Hepatocyte (in vitro differentiated cells): ENCODE measurements around the gene C6orf132. TPM values are rescaled to one million over a fixed set of nuclear protein-coding genes. Genes with fewer than 3 reads are reported as not detected.

ENCODE experiments used
- DNase-seq: peaks from one replicate; pipeline ENCODE4 v3.0.0-alpha.2; 2016; ENCODE audit warnings: low spot score
- H2AFZ ChIP-seq: fragments of 200-600 bp; sonication (generic); 2 replicates; pipeline ENCODE4 v1.6.0; 2016; ENCODE audit warnings: antibody characterized with exemption, mild to moderate bottlenecking
- H3K27ac ChIP-seq: fragments of 200-600 bp; sonication (generic); 2 replicates; pipeline ENCODE4 v1.5.1; 2016; ENCODE audit warnings: mild to moderate bottlenecking
- H3K27me3 ChIP-seq: fragments of 200-600 bp; sonication (generic); 2 replicates; pipeline ENCODE4 v1.6.1; 2016
- H3K36me3 ChIP-seq: fragments of 200-600 bp; sonication (generic); replicated peaks from 2 replicates; pipeline ENCODE4 v1.5.1; 2016; ENCODE audit warnings: low read depth; ENCODE audit not compliant: insufficient read depth
- H3K4me1 ChIP-seq: fragments of 200-600 bp; sonication (generic); 2 replicates; pipeline ENCODE4 v1.5.1; 2016; ENCODE audit warnings: mild to moderate bottlenecking, moderate library complexity; ENCODE audit not compliant: insufficient read depth
- H3K4me2 ChIP-seq: fragments of 200-600 bp; sonication (generic); 2 replicates; pipeline ENCODE4 v1.6.0; 2016
- H3K4me3 ChIP-seq: fragments of 200-600 bp; sonication (generic); 2 replicates; pipeline ENCODE4 v1.5.1; 2016; ENCODE audit warnings: mild to moderate bottlenecking
- H3K79me2 ChIP-seq: fragments of 200-600 bp; sonication (generic); 2 replicates; pipeline ENCODE4 v1.6.0; 2017; ENCODE audit warnings: mild to moderate bottlenecking
- H3K9me2 ChIP-seq: fragments of 200-600 bp; sonication (generic); replicated peaks from 2 replicates; pipeline ENCODE4 v1.6.0; 2017; ENCODE audit warnings: mild to moderate bottlenecking; ENCODE audit not compliant: insufficient read depth
- H3K9me3 ChIP-seq: fragments of 200-600 bp; sonication (generic); 2 replicates; pipeline ENCODE4 v1.5.1; 2016; ENCODE audit warnings: low read depth, mild to moderate bottlenecking
- H4K20me1 ChIP-seq: fragments of 200-600 bp; sonication (generic); 2 replicates; pipeline ENCODE4 v1.6.0; 2016; ENCODE audit warnings: mild to moderate bottlenecking; ENCODE audit not compliant: insufficient read depth, poor library complexity, severe bottlenecking
- CTCF ChIP-seq: fragments of 200-600 bp; sonication (generic); IDR thresholded peaks from 2 replicates; pipeline ENCODE4 v1.5.1; 2016; ENCODE audit warnings: antibody characterized with exemption, mild to moderate bottlenecking; ENCODE audit not compliant: poor library complexity
- EZH2 ChIP-seq: fragments of 200-600 bp; sonication (generic); IDR thresholded peaks from 2 replicates; pipeline ENCODE4 v1.6.1; 2016; ENCODE audit warnings: antibody characterized with exemption, mild to moderate bottlenecking, borderline replicate concordance
- EZH2phosphoT487 ChIP-seq: fragments of 200-600 bp; sonication (generic); IDR thresholded peaks from one replicate; pipeline ENCODE4 v1.6.1; 2018; ENCODE audit warnings: antibody characterized with exemption, mild to moderate bottlenecking, low read depth, moderate library complexity; ENCODE audit not compliant: unreplicated experiment, severe bottlenecking
- WGBS: methylation state at CpG from one replicate; pipeline ENCODE4 v1.1.6; 2016; ENCODE audit warnings: low lambda C conversion rate; ENCODE audit errors: missing lambda C conversion rate; 5-methylcytosine and 5-hydroxymethylcytosine counted together
- polyA plus RNA-seq: library from polyadenylated mRNA; unstranded; fragments of >200 nt; fragmentation: Nextera tagmentation; extraction: Ambion mirVana; gene quantifications from 2 replicates; pipeline ENCODE4 v1.2.1, GENCODE V29; 2016
- total RNA-seq: library from RNA; depleted of rRNA; stranded (reverse); fragments of >200 nt; gene quantifications from 2 replicates; pipeline ENCODE4 v1.2.3, GENCODE V29; 2014

C6orf132 gene
- total and polyA plus RNA-seq, 2 experiments from 2014 or later = 10.5 to 12.5 TPM

- Histone ChIP-seq H3K27me3 (no peaks in the 10 kb centered on the region), H3K9me2 (no peaks in the 10 kb centered on the region), H2AFZ (no peak overlapping the region), H3K79me2 (peaks cover 7% of the 10 kb centered on the region), H3K4me2 (no peak overlapping the region), H4K20me1 (no peaks in the 10 kb centered on the region), H3K36me3 (no peaks in the 10 kb centered on the region), H3K4me1 (peaks cover 5% of the 10 kb centered on the region), H3K4me3 (no peak overlapping the region), H3K9me3 (no peaks in the 10 kb centered on the region), H3K27ac (no peak overlapping the region)
- WGBS = 71% methylated on average over 9 of the region's 9 CpGs
- no peak for DNase-seq
- TF ChIP-seq CTCF = no peak
- TF ChIP-seq EZH2phosphoT487 = no peak
- no peak for TF ChIP-seq EZH2
Measured at GRCh38 chr6:42124223-42124836, 18.1 kb downstream of the C6orf132 start.

GRCh38 chr6:42123379-42124103, 18.9 kb downstream of the C6orf132 start:
- Histone ChIP-seq H3K4me1 (peaks cover 5% of the 10 kb centered on the region), H3K27ac (no peak overlapping the region), H3K4me2 (no peak overlapping the region), H3K27me3 (no peaks in the 10 kb centered on the region), H3K4me3 (no peak overlapping the region), H2AFZ (no peak overlapping the region), H3K79me2 (peaks cover 5% of the 10 kb centered on the region), H4K20me1 (no peaks in the 10 kb centered on the region), H3K9me3 (no peaks in the 10 kb centered on the region), H3K36me3 (no peaks in the 10 kb centered on the region), H3K9me2 (no peaks in the 10 kb centered on the region)
- 81% methylated on average over 11 of the region's 11 CpGs for WGBS
- no peak for TF ChIP-seq EZH2
- no peak for DNase-seq

- WGBS = 86% methylated on average over 8 of the region's 8 CpGs
- no peak overlapping the region for H3K4me3 ChIP-seq
- H3K36me3 ChIP-seq = no peaks in the 10 kb centered on the region
- peaks cover 20% of the 10 kb centered on the region for H3K4me1 ChIP-seq
- H3K9me2 ChIP-seq = no peaks in the 10 kb centered on the region
- H3K4me2 ChIP-seq = no peak overlapping the region
- no peak for DNase-seq
- H2AFZ ChIP-seq = no peak overlapping the region
- H3K27me3 ChIP-seq = no peaks in the 10 kb centered on the region
- H4K20me1 ChIP-seq = no peaks in the 10 kb centered on the region
- TF ChIP-seq CTCF = no peak
- TF ChIP-seq EZH2phosphoT487 = no peak
- TF ChIP-seq EZH2 = no peak
- no peaks in the 10 kb centered on the region for H3K9me3 ChIP-seq
- H3K79me2 ChIP-seq = peaks cover 10% of the 10 kb centered on the region
- peak overlapping the region; percentile 23 for H3K27ac ChIP-seq
Measured at GRCh38 chr6:42120895-42121865, 21.2 kb downstream of the C6orf132 start.
